ENCODE data around the gene MXD1. TPM values are rescaled to one million over a fixed set of nuclear protein-coding genes. Genes with fewer than 3 reads are reported as not detected.
A peak's percentile ranks its signal among the peaks of the same experiment; 100 is the strongest.
"Not testable (repeated sequence)": the region's sequence is repeated elsewhere in the genome, so short reads cannot be mapped to it uniquely, and the experiment has no call there.

Gene MXD1
- total RNA-seq, 4 donors from 2014 or later = 11.7 to 154 (median 113) TPM

DNA sequence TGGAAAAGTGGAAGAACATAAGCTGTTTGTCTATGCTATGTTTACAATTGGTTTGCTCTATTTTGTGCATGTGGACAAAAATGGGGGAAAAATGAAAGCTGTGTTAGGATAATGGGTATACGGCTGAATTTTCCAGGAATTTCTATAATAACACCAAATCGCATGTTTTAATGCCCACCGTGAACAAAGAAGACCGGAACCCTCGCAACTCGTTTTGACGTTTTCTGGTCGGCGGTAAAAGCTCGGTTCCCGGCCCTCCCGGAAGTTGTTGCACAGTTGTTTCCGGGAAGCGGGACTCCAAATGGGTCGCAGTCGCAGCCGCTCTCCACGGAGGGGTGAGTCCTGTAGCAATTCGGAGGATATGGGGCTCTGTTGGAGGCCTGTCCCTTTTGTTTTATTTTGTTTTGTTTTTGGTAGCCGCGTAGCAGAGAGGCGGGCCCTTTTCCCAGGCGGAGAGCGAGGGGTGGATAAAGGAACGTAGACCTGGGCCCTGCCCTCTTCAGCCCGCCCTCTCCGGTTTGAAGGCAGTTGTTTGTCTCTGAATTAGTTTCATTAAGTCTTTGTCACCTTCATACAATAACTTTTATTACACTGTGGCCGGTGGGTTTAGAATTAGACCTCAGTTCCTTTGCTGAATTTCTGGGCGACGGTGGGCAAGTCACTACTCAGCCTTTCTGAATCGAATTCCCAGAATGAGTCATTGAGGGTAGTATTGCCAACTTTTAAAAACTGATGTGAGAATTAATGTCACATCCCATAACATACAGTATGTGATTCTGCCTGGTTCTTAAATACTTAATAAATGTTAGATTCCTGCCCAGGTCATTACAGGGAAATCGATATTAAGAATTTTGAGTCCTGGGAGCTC, 21.0 kb upstream of the MXD1 start, which contains the start of gene SNRNP27:
Gene SNRNP27, plus strand, starts transcription at position 273 of the 868 bp plus-strand sequence. Its CDS starts 29 bp downstream, at position 302.
- no peaks in the 10 kb centered on the region for H3K9me3 ChIP-seq
- peaks cover 0 to 31% (median 14%) of the 10 kb centered on the region in 4 donors for H3K36me3 ChIP-seq
- H3K4me1 ChIP-seq = peaks cover 12 to 26% (median 15%) of the 10 kb centered on the region in 4 donors
- H3K27ac ChIP-seq = peak within 1 kb of the TSS; percentile 76 to 91 (median 84)
- TF ChIP-seq POLR2AphosphoS5 (IDR thresholded peaks at IDR 0.05) = peak; percentile 27 to 72 (median 62)
- peak; percentile 57 for TF ChIP-seq POLR2A (IDR thresholded peaks at IDR 0.05)
- TF ChIP-seq, protein P1, sequence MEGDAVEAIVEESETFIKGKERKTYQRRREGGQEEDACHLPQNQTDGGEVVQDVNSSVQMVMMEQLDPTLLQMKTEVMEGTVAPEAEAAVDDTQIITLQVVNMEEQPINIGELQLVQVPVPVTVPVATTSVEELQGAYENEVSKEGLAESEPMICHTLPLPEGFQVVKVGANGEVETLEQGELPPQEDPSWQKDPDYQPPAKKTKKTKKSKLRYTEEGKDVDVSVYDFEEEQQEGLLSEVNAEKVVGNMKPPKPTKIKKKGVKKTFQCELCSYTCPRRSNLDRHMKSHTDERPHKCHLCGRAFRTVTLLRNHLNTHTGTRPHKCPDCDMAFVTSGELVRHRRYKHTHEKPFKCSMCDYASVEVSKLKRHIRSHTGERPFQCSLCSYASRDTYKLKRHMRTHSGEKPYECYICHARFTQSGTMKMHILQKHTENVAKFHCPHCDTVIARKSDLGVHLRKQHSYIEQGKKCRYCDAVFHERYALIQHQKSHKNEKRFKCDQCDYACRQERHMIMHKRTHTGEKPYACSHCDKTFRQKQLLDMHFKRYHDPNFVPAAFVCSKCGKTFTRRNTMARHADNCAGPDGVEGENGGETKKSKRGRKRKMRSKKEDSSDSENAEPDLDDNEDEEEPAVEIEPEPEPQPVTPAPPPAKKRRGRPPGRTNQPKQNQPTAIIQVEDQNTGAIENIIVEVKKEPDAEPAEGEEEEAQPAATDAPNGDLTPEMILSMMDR (IDR thresholded peaks at IDR 0.05) = peak in 1 of 5 experiments; percentile 9
- no peak for TF ChIP-seq EP300 (IDR thresholded peaks at IDR 0.05; ENCODE audit: low read depth)
- intact Hi-C loops (cut with DNase I; ENCODE audit: low total_unique reads) (no loop called here), in situ Hi-C loops (cut with MboI; ENCODE audit: low pct_ligation_motif_present in 1 of 4, low pct_unique_long_range_greater_than_20kb in 1 of 4, low sequenced_read_pairs in 3 of 4) (no loop called here)
- no peaks in the 10 kb centered on the region for H3K27me3 ChIP-seq
- peak within 1 kb of the TSS; percentile 55 to 93 (median 58) for H3K4me3 ChIP-seq
- DNase-seq = peak; percentile 84
- 0 to 1% methylated on average over 20 to 32 of the region's 32 CpGs for WGBS, 2 donors (ENCODE audit: low coverage in 1 of 2)

DNA sequence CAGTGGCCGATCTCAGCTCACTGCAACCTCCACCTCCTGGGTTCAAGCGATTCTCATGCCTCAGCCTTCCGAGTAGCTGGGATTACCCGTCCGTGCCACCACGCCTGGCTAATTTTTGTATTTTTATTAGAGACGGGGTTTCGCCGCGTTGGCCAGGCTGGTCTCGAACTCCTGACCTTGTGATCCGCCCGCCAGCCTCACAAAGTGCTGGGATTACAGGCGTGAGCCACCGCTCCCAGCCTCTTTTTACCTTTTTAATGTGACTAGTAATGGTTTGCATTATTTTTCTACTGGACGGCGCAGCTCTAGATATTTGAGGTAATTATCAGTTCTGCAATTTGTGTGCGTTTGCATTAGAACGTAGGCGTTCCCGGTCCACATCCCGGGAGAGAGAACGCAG, 20.2 kb upstream of the MXD1 start:
- H3K9me3 ChIP-seq; intact Hi-C loops (cut with DNase I; ENCODE audit: low total_unique reads); in situ Hi-C loops (cut with MboI; ENCODE audit: low pct_ligation_motif_present in 1 of 4, low pct_unique_long_range_greater_than_20kb in 1 of 4, low sequenced_read_pairs in 3 of 4); H3K27me3 ChIP-seq; DNase-seq: not testable (repeated sequence)
- H3K4me1 ChIP-seq = peaks cover 12 to 26% (median 15%) of the 10 kb centered on the region in 4 donors
- H3K36me3 ChIP-seq = peaks cover 0 to 36% (median 17%) of the 10 kb centered on the region in 4 donors
- peak overlapping the region; percentile 55 to 93 (median 58) for H3K4me3 ChIP-seq
- WGBS, 2 donors (ENCODE audit: low coverage in 1 of 2) = 38 to 49% methylated on average over 20 to 23 of the region's 23 CpGs
- peak overlapping the region; percentile 76 to 91 (median 84) for H3K27ac ChIP-seq

DNA sequence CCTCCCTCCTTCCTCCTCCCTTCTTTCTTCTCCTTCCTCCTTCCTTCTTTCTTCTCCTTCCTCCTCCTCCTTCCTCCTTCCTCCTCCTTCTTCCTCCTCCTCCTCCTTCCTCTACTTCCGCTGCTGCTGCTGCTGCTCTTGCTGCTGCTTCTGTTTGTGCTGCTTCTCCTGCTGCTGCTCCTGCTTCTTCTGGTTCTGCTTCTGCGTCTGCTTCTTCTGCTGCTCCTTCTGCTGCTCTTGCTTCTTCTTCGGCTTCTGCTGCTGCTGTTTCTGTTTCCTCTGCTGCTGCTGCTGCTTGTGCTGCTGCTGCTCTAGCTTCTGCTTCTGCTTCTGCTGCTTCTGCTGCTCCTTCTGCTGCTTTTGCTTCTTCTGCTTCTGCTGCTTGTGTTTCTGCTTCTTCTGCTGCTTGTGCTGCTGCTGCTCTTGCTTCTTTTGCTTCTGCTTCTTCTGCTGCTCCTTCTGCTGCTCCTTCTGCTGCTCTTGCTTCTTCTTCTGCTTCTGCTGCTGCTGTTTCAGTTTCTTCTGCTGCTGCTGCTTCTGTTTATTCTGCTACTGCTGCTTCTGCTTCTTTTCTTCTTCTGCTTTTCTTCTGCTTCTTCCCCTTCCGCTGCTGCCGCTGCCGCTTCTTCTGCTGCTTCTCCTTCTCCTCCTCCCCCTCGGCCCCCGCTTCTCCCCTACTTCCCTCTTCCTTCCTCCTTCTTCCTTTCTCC, 12.5 kb upstream of the MXD1 start:
- Histone ChIP-seq H3K36me3 (peaks cover 0 to 73% (median 23%) of the 10 kb centered on the region in 4 donors), H3K4me3 (peak overlapping the region in 1 of 4 donors; percentile 13), H3K4me1 (peaks cover 0 to 11% (median 2%) of the 10 kb centered on the region in 4 donors), H3K27ac (peak overlapping the region; percentile 9 to 41 (median 30)), H3K27me3 (no peaks in the 10 kb centered on the region), H3K9me3 (no peaks in the 10 kb centered on the region)
- TF ChIP-seq POLR2A (IDR thresholded peaks at IDR 0.05) (no peak), EP300 (IDR thresholded peaks at IDR 0.05; ENCODE audit: low read depth) (no peak), POLR2AphosphoS5 (IDR thresholded peaks at IDR 0.05) (no peak)
- TF ChIP-seq, protein P1 (IDR thresholded peaks at IDR 0.05) = no peak
- peak; percentile 24 for DNase-seq
- in situ Hi-C loops (cut with MboI; ENCODE audit: low pct_ligation_motif_present in 1 of 4, low pct_unique_long_range_greater_than_20kb in 1 of 4, low sequenced_read_pairs in 3 of 4) (loop anchor here in 2 of 4 donors (10.0 to 25.0 kb wide), 2 partner anchors 160 to 242 kb away; no protein-coding TSS in a partner anchor), intact Hi-C loops (cut with DNase I; ENCODE audit: low total_unique reads) (no loop called here)
- WGBS, 2 donors (ENCODE audit: low coverage in 1 of 2) = 50 to 57% methylated on average over 8 of the region's 8 CpGs

DNA sequence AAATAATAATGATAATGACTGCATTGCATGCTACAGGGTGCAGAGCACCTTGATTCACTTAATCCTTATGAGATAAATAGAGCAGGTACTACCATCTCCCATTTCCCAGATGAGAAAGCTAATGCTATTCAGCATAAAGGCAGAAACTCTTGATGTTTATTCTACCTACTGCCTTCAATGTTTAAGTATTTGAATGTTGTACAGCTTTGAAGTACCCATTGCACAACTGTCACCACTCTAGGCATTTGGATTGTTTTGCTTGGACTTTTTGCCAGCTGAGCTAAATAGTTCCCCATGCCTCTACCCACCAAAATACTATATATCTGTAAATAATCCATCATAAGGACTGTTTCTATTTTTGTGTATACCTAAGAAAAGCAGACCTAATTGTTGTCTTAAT, 7.7 kb upstream of the MXD1 start:
- Histone ChIP-seq H3K4me3 (no peak overlapping the region), H3K9me3 (no peaks in the 10 kb centered on the region), H3K4me1 (peaks cover 0 to 8% (median 0%) of the 10 kb centered on the region in 4 donors), H3K27ac (no peak overlapping the region), H3K27me3 (no peaks in the 10 kb centered on the region), H3K36me3 (peaks cover 0 to 39% (median 18%) of the 10 kb centered on the region in 4 donors)
- TF ChIP-seq POLR2AphosphoS5 (IDR thresholded peaks at IDR 0.05) (no peak), EP300 (IDR thresholded peaks at IDR 0.05; ENCODE audit: low read depth) (no peak), POLR2A (IDR thresholded peaks at IDR 0.05) (no peak)
- TF ChIP-seq, protein P1 (IDR thresholded peaks at IDR 0.05) = no peak
- intact Hi-C loops (cut with DNase I; ENCODE audit: low total_unique reads) (no loop called here), in situ Hi-C loops (cut with MboI; ENCODE audit: low pct_ligation_motif_present in 1 of 4, low pct_unique_long_range_greater_than_20kb in 1 of 4, low sequenced_read_pairs in 3 of 4) (loop anchor here in 2 of 4 donors (10.0 to 25.0 kb wide), 2 partner anchors 155 to 238 kb away; no protein-coding TSS in a partner anchor)
- no peak for DNase-seq
